Erythroblast (primary cell): ENCODE data around the gene SARDH.

Source experiments
- GATA1 ChIP-seq: IDR thresholded peaks from 2 replicates; pipeline ENCODE4 v1.6.1; 2011; ENCODE audit warnings: low read depth, mild to moderate bottlenecking, control low read depth, low read length, moderate library complexity
- POLR2A ChIP-seq: IDR thresholded peaks from 2 replicates; pipeline ENCODE4 v1.6.1; 2011; ENCODE audit warnings: mild to moderate bottlenecking, low read length

- TF ChIP-seq POLR2A: no peak
- TF ChIP-seq GATA1: no peak
Measured at GRCh38 chr9:133768859-133769510, 30.8 kb upstream of the SARDH start.
